Left ventricle myocardium inferior (tissue), 1 donor: Measurements from ENCODE around the gene PECR. TPM values are rescaled to one million over a fixed set of nuclear protein-coding genes. Genes with fewer than 3 reads are reported as not detected.

Source experiments
- DNase-seq: peaks from one replicate; pipeline ENCODE4 v3.0.0-alpha.2; 2020
- H3K27ac ChIP-seq: fragments of 200-600 bp; replicated peaks from 2 replicates; pipeline ENCODE4 v1.8.0; 2021
- H3K27me3 ChIP-seq: fragments of 200-600 bp; 2 replicates; pipeline ENCODE4 v1.8.0; 2021; ENCODE audit warnings: low read depth
- H3K36me3 ChIP-seq: fragments of 200-600 bp; 2 replicates; pipeline ENCODE4 v1.8.0; 2021
- H3K4me1 ChIP-seq: fragments of 200-600 bp; 2 replicates; pipeline ENCODE4 v1.8.0; 2021
- H3K4me3 ChIP-seq: fragments of 200-600 bp; 2 replicates; pipeline ENCODE4 v1.8.0; 2021; ENCODE audit warnings: mild to moderate bottlenecking, moderate library complexity
- H3K9me3 ChIP-seq: fragments of 200-600 bp; replicated peaks from 2 replicates; pipeline ENCODE4 v1.8.0; 2021
- CTCF ChIP-seq: fragments of 200-600 bp; IDR thresholded peaks from 2 replicates; pipeline ENCODE4 v1.8.0; 2021; ENCODE audit warnings: antibody characterized with exemption, mild to moderate bottlenecking, borderline replicate concordance
- intact Hi-C: fragments of 100-400 bp; cut with micrococcal nuclease; formaldehyde crosslinking; loops from one replicate; pipeline ENCODE4 v1.11.0; 2022
- total RNA-seq: library from RNA; stranded (reverse); fragmentation: NEBNext Ultra II Directional; extraction: Animal tissue kit (Norgen Biotek cat#: 25700); gene quantifications from one replicate; pipeline ENCODE4 v1.2.1, GENCODE V29; 2021
- donor health status: DM: no; HTN: yes; CAD: no; lungs with severe emphysema.

PECR gene
- total RNA-seq, 1 donor from 2014 or later: 4.0 TPM

- Histone ChIP-seq H3K4me1 (peaks cover 61% of the 10 kb centered on the region), H3K9me3 (no peaks in the 10 kb centered on the region), H3K27ac (peak overlapping the region; percentile 91), H3K36me3 (peaks cover 32% of the 10 kb centered on the region), H3K27me3 (no peaks in the 10 kb centered on the region), H3K4me3 (peak overlapping the region; percentile 87)
- TF ChIP-seq CTCF: peak; percentile 30
- DNase-seq: no peak
- intact Hi-C loops: no loop called here
These were observed 28.5 kb upstream of the PECR start for GRCh38 chr2:216109962-216110614.

- H3K27ac ChIP-seq: peak within 1 kb of the TSS; percentile 91
- intact Hi-C loops: no loop called here
- H3K4me1 ChIP-seq: peaks cover 55% of the 10 kb centered on the region
- H3K4me3 ChIP-seq: peak within 1 kb of the TSS; percentile 87
- H3K36me3 ChIP-seq: peaks cover 29% of the 10 kb centered on the region
- no peak for TF ChIP-seq CTCF
- H3K9me3 ChIP-seq: no peaks in the 10 kb centered on the region
- DNase-seq: peak; percentile 96
- H3K27me3 ChIP-seq: no peaks in the 10 kb centered on the region
These were observed 27.6 kb upstream of the PECR start, which contains the start of gene XRCC5 for GRCh38 chr2:216108967-216109921. Gene XRCC5, plus strand, starts transcription at chr2:216109348. Its CDS starts 89 bp downstream, at chr2:216109437.

GRCh38 chr2:216108310-216108966 lies 26.8 kb upstream of the PECR start:
- Histone ChIP-seq H3K9me3 (no peaks in the 10 kb centered on the region), H3K4me1 (peaks cover 48% of the 10 kb centered on the region), H3K27ac (peak overlapping the region; percentile 91), H3K4me3 (peak overlapping the region; percentile 87), H3K27me3 (no peaks in the 10 kb centered on the region), H3K36me3 (peaks cover 20% of the 10 kb centered on the region)
- TF ChIP-seq CTCF: no peak
- intact Hi-C loops: no loop called here
- no peak for DNase-seq

GRCh38 chr2:216107760-216108159 lies 26.2 kb upstream of the PECR start:
- no peak for TF ChIP-seq CTCF
- H3K4me1 ChIP-seq: peaks cover 42% of the 10 kb centered on the region
- peaks cover 14% of the 10 kb centered on the region for H3K36me3 ChIP-seq
- H3K9me3 ChIP-seq: no peaks in the 10 kb centered on the region
- H3K4me3 ChIP-seq: no peak overlapping the region
- H3K27ac ChIP-seq: no peak overlapping the region
- intact Hi-C loops: no loop called here
- no peak for DNase-seq
- no peaks in the 10 kb centered on the region for H3K27me3 ChIP-seq

GRCh38 chr2:216107320-216107719 lies 25.7 kb upstream of the PECR start:
- no peak for TF ChIP-seq CTCF
- Histone ChIP-seq H3K36me3 (peaks cover 9% of the 10 kb centered on the region), H3K4me1 (peaks cover 37% of the 10 kb centered on the region), H3K4me3 (no peak overlapping the region), H3K9me3 (no peaks in the 10 kb centered on the region), H3K27me3 (no peaks in the 10 kb centered on the region), H3K27ac (no peak overlapping the region)
- DNase-seq: no peak
- intact Hi-C loops: no loop called here
